ENCODE results near the gene MYMK. TPM values are rescaled to one million over a fixed set of nuclear protein-coding genes. Genes with fewer than 3 reads are reported as not detected.

Gene MYMK
- total RNA-seq, 2 experiments from 2014 or later, result not detected

GRCh38 chr9:133505901-133506652, 18.7 kb downstream of the MYMK start:
- ChIA-PET CTCF (interaction anchor here (0.8 to 1.0 kb wide), 2 partner anchors 320 to 484 kb away, joined by 3 read pairs; no protein-coding TSS in a partner anchor), POLR2A (no interaction called here)
- H3K27me3 Mint-ChIP-seq, result no peaks in the 10 kb centered on the region
- H3K4me3 Mint-ChIP-seq, result no peak overlapping the region
- H3K27ac Mint-ChIP-seq, result no peak overlapping the region
- ATAC-seq (no peak), DNase-seq (no peak)
- H3K9me3 Mint-ChIP-seq (ENCODE audit: low read depth), result peaks cover 14% of the 10 kb centered on the region
- intact Hi-C loops (cut with DNase I, micrococcal nuclease), result no loop called here
- H3K4me1 Mint-ChIP-seq, result peaks cover 19% of the 10 kb centered on the region
- no peaks in the 10 kb centered on the region for H3K36me3 Mint-ChIP-seq (ENCODE audit: low read depth)

GRCh38 chr9:133505186-133505830, 19.5 kb downstream of the MYMK start:
- H3K27ac Mint-ChIP-seq, result no peak overlapping the region
- ChIA-PET CTCF (interaction anchor here (0.8 to 1.0 kb wide), 2 partner anchors 319 to 483 kb away, joined by 3 read pairs; no protein-coding TSS in a partner anchor), POLR2A (no interaction called here)
- H3K36me3 Mint-ChIP-seq (ENCODE audit: low read depth), result no peaks in the 10 kb centered on the region
- DNase-seq, result no peak
- no peaks in the 10 kb centered on the region for H3K27me3 Mint-ChIP-seq
- no peak overlapping the region for H3K4me3 Mint-ChIP-seq
- intact Hi-C loops (cut with DNase I, micrococcal nuclease), result no loop called here
- ATAC-seq, result no peak
- peaks cover 19% of the 10 kb centered on the region for H3K4me1 Mint-ChIP-seq
- peaks cover 15% of the 10 kb centered on the region for H3K9me3 Mint-ChIP-seq (ENCODE audit: low read depth)

- ChIA-PET CTCF (no interaction called here), POLR2A (no interaction called here)
- peaks cover 15% of the 10 kb centered on the region for H3K9me3 Mint-ChIP-seq (ENCODE audit: low read depth)
- no peak overlapping the region for H3K27ac Mint-ChIP-seq
- intact Hi-C loops (cut with DNase I, micrococcal nuclease), result no loop called here
- H3K27me3 Mint-ChIP-seq, result peaks cover 5% of the 10 kb centered on the region
- no peak overlapping the region for H3K4me3 Mint-ChIP-seq
- no peak for DNase-seq
- H3K36me3 Mint-ChIP-seq (ENCODE audit: low read depth), result no peaks in the 10 kb centered on the region
- H3K4me1 Mint-ChIP-seq, result no peaks in the 10 kb centered on the region
- ATAC-seq, result no peak
These were observed 22.6 kb downstream of the MYMK start for GRCh38 chr9:133502112-133502511.

GRCh38 chr9:133499892-133500270, 24.9 kb downstream of the MYMK start:
- no peak for DNase-seq
- Mint-ChIP-seq H3K9me3 (ENCODE audit: low read depth) (peaks cover 15% of the 10 kb centered on the region), H3K36me3 (ENCODE audit: low read depth) (no peaks in the 10 kb centered on the region), H3K27ac (no peak overlapping the region), H3K4me1 (no peaks in the 10 kb centered on the region), H3K27me3 (peaks cover 5% of the 10 kb centered on the region), H3K4me3 (no peak overlapping the region)
- POLR2A ChIA-PET, result no interaction called here
- intact Hi-C loops (cut with DNase I, micrococcal nuclease), result no loop called here
- no peak for ATAC-seq
- CTCF ChIA-PET, result interaction anchor here (0.8 kb wide), 1 partner anchor 19 kb away, joined by 4 read pairs; no protein-coding TSS in a partner anchor

- DNase-seq (no peak), ATAC-seq (no peak)
- H3K4me3 Mint-ChIP-seq, result no peak overlapping the region
- intact Hi-C loops (cut with DNase I, micrococcal nuclease), result no loop called here
- no peaks in the 10 kb centered on the region for H3K36me3 Mint-ChIP-seq (ENCODE audit: low read depth)
- POLR2A ChIA-PET, result interaction anchor here (0.6 kb wide), 1 partner anchor 65 kb away, joined by 5 read pairs; no protein-coding TSS in a partner anchor
- no peak overlapping the region for H3K27ac Mint-ChIP-seq
- H3K27me3 Mint-ChIP-seq, result peaks cover 5% of the 10 kb centered on the region
- H3K4me1 Mint-ChIP-seq, result no peaks in the 10 kb centered on the region
- peaks cover 15% of the 10 kb centered on the region for H3K9me3 Mint-ChIP-seq (ENCODE audit: low read depth)
- CTCF ChIA-PET, result interaction anchor here (0.8 to 1.5 kb wide), 2 partner anchors 10 to 18 kb away, joined by 3 to 4 read pairs; no protein-coding TSS in a partner anchor
These were observed 25.4 kb downstream of the MYMK start for GRCh38 chr9:133499132-133499891.

DNA sequence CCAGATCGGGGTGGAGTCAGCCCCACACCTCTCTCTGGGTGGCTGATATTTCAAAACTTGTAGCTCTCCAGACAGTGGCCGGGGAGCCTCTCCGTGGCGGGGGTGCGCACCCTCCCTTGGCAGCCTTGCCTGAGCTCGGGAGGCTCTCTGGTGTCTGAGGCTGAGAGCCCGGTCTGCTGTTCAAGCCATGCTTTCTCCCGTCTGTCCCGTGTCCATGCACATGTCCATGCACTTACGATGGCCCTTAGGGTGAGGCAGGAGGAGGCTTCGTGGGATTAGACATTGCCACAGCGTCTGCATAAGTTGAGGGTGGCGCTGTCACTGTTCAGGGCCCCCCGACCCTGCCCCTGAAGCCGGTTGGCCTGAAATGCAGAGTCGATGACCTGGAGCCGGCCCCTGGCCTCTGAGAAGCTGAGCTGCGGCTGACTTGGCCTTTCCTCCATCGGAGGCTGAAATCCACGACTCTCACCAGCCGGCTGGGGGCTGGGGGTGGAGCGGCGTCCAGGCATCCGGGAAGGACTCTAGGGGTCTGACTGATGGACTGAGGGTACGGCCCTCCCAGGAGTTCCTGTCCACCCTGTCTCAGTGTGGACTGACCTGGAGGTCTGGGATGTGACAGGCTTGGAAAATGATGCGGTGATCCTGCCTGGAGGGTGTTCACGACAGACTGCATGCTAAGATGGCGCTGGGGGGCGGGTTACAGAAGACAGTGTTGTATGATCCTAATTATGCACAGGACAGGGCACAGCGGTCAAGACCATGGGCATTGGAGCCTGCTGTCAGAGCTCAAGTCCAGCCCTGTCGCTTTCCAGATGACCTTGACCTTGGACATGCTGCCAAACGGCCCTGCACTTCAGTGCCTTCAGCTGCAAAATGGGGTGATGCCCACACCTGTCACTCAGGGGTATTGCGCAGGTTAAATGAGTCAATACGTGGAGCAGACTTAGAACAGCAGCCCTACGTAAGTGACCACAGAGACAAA, 27.6 kb downstream of the MYMK start:
- DNase-seq (no peak), ATAC-seq (no peak)
- Mint-ChIP-seq H3K27me3 (peaks cover 5% of the 10 kb centered on the region), H3K36me3 (ENCODE audit: low read depth) (no peaks in the 10 kb centered on the region), H3K4me1 (no peaks in the 10 kb centered on the region), H3K27ac (no peak overlapping the region), H3K9me3 (ENCODE audit: low read depth) (peaks cover 10% of the 10 kb centered on the region), H3K4me3 (no peak overlapping the region)
- ChIA-PET CTCF (interaction anchor here (1.6 kb wide), 1 partner anchor 10 kb away, joined by 5 read pairs; no protein-coding TSS in a partner anchor), POLR2A (interaction anchor here (0.5 kb wide), 1 partner anchor 80 kb away, joined by 3 read pairs; the partner anchor contains the start of gene REXO4)
- intact Hi-C loops (cut with DNase I, micrococcal nuclease), result no loop called here

DNA sequence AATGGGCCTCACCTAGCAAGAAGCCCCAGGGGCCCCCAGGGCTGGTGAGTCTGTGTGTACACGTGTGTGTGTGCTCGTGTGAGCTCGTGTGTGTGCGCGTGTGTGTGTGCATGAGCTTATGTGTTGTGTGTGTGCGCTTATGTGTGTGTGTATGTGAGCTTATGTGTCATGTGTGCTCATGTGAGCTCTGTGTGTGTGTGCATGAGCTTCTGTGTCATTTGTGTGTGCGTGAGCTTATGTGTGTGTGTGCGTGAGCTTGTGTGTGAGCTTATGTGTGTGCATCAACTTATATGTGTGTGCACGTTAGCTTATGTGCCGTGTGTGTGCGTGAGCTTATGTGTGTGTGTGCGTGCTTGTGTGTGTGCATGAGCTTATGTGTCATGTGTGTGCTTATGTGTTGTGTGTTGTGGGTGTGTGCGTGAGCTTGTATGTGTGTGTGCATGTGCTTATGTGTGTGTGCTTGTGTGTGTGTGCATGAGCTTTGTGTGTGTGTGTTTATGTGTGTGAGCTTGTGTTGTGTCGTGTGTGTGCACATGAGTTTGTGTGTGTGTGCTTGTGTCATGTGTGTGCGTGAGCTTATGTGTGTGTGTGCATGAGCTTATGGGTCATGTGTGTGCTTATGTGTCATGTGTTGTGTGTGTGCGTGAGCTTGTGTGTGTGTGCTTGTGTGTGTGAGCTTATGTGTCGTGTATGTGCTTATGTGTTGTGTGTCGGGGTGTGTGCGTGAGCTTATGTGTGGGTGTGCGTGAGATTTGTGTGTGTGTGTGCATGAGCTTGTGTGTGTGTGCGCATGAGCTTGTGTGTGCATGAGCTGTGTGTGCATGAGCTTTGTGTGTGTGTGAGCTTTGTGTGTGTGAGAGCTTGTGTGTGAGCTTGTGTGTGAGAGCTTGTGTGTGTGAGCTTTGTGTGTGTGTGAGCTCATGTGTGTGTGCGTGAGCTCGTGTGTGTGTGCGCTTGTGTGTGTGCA, 29.1 kb downstream of the MYMK start:
- DNase-seq (no peak), ATAC-seq (no peak)
- H3K36me3 Mint-ChIP-seq (ENCODE audit: low read depth), result no peaks in the 10 kb centered on the region
- no peaks in the 10 kb centered on the region for H3K4me1 Mint-ChIP-seq
- H3K4me3 Mint-ChIP-seq, result no peak overlapping the region
- ChIA-PET POLR2A (no interaction called here), CTCF (interaction anchor here (0.6 to 0.8 kb wide), 3 partner anchors 38 to 309 kb away, joined by 3 to 5 read pairs (median 3); no protein-coding TSS in a partner anchor)
- intact Hi-C loops (cut with DNase I, micrococcal nuclease), result no loop called here
- H3K27ac Mint-ChIP-seq, result no peak overlapping the region
- H3K9me3 Mint-ChIP-seq (ENCODE audit: low read depth), result no peaks in the 10 kb centered on the region
- peaks cover 5% of the 10 kb centered on the region for H3K27me3 Mint-ChIP-seq

GRCh38 chr9:133494636-133495326, 30.0 kb downstream of the MYMK start:
- Mint-ChIP-seq H3K27me3 (peaks cover 3% of the 10 kb centered on the region), H3K4me1 (no peaks in the 10 kb centered on the region), H3K4me3 (no peak overlapping the region), H3K27ac (no peak overlapping the region), H3K36me3 (ENCODE audit: low read depth) (no peaks in the 10 kb centered on the region), H3K9me3 (ENCODE audit: low read depth) (no peaks in the 10 kb centered on the region)
- DNase-seq, result no peak
- POLR2A ChIA-PET, result no interaction called here
- CTCF ChIA-PET, result no interaction called here
- no peak for ATAC-seq
- intact Hi-C loops (cut with DNase I, micrococcal nuclease), result no loop called here

- no peak overlapping the region for H3K27ac Mint-ChIP-seq
- CTCF ChIA-PET, result no interaction called here
These were observed 30.8 kb downstream of the MYMK start for GRCh38 chr9:133493845-133494540.

More at GRCh38 chr9:133493845-133494540, 30.8 kb downstream of the MYMK start:
- H3K9me3 Mint-ChIP-seq (ENCODE audit: low read depth), result no peaks in the 10 kb centered on the region
- no peak for ATAC-seq
- peaks cover 3% of the 10 kb centered on the region for H3K27me3 Mint-ChIP-seq
- H3K36me3 Mint-ChIP-seq (ENCODE audit: low read depth), result no peaks in the 10 kb centered on the region
- POLR2A ChIA-PET, result no interaction called here
- DNase-seq, result no peak
- no peaks in the 10 kb centered on the region for H3K4me1 Mint-ChIP-seq
- no peak overlapping the region for H3K4me3 Mint-ChIP-seq
- intact Hi-C loops (cut with DNase I, micrococcal nuclease), result no loop called here
